HEK293 (cell line): ENCODE results near the gene MYCBPAP.

Source experiments
- GFI1B ChIP-seq: fragments of 450-650 bp; formaldehyde crosslinking; IDR thresholded peaks from 2 replicates; pipeline ENCODE4 v1.5.1; 2016; ENCODE audit warnings: missing biosample characterization, missing genetic modification characterization
- KLF9 ChIP-seq: fragments of 450-650 bp; formaldehyde crosslinking; IDR thresholded peaks from 2 replicates; pipeline ENCODE4 v1.5.1; 2016; ENCODE audit warnings: missing biosample characterization, missing genetic modification characterization, low read depth
- SP2 ChIP-seq: fragments of 450-650 bp; formaldehyde crosslinking; IDR thresholded peaks from 2 replicates; pipeline ENCODE4 v1.5.1; 2016; ENCODE audit warnings: missing biosample characterization, missing genetic modification characterization
- WT1 ChIP-seq: fragments of 450-650 bp; formaldehyde crosslinking; IDR thresholded peaks from 2 replicates; pipeline ENCODE4 v1.5.1; 2016; ENCODE audit warnings: missing biosample characterization, missing genetic modification characterization
- ZBTB48 ChIP-seq: fragments of 450-650 bp; formaldehyde crosslinking; IDR thresholded peaks from 2 replicates; pipeline ENCODE4 v1.5.1; 2016; ENCODE audit warnings: missing biosample characterization, missing genetic modification characterization
- ZBTB8A ChIP-seq: fragments of 450-650 bp; formaldehyde crosslinking; IDR thresholded peaks from 2 replicates; pipeline ENCODE4 v1.5.1; 2016; ENCODE audit warnings: missing biosample characterization, missing genetic modification characterization
- ZEB2 ChIP-seq: fragments of 450-650 bp; formaldehyde crosslinking; IDR thresholded peaks from 2 replicates; pipeline ENCODE4 v1.5.1; 2016; ENCODE audit warnings: missing biosample characterization, missing genetic modification characterization
- ZFP41 ChIP-seq: fragments of 450-650 bp; formaldehyde crosslinking; IDR thresholded peaks from 2 replicates; pipeline ENCODE4 v1.5.1; 2016; ENCODE audit warnings: missing biosample characterization, missing genetic modification characterization, borderline replicate concordance
- ZNF16 ChIP-seq: fragments of 450-650 bp; formaldehyde crosslinking; IDR thresholded peaks from 2 replicates; pipeline ENCODE4 v1.5.1; 2016; ENCODE audit warnings: low read depth, missing biosample characterization, missing genetic modification characterization
- ZNF174 ChIP-seq: fragments of 450-650 bp; formaldehyde crosslinking; IDR thresholded peaks from 2 replicates; pipeline ENCODE4 v1.5.0; 2017; ENCODE audit warnings: missing biosample characterization, mild to moderate bottlenecking, missing genetic modification characterization
- ZNF211 ChIP-seq: fragments of 450-650 bp; formaldehyde crosslinking; IDR thresholded peaks from 2 replicates; pipeline ENCODE4 v1.5.1; 2016; ENCODE audit warnings: low read depth, missing biosample characterization, missing genetic modification characterization
- ZNF24 ChIP-seq: fragments of 450-650 bp; formaldehyde crosslinking; IDR thresholded peaks from 2 replicates; pipeline ENCODE4 v1.5.1; 2016; ENCODE audit warnings: missing biosample characterization, missing genetic modification characterization
- ZNF274 ChIP-seq, 2 experiments: fragments of 200-500 bp in 1 of 2; fragments of 450-650 bp in 1 of 2; sonication (Bioruptor generic) in 1 of 2; formaldehyde crosslinking in 1 of 2; IDR thresholded peaks; 2 replicates each; pipeline versions ENCODE4 v1.5.1 to v1.6.1; 2014 to 2016; ENCODE audit warnings: borderline replicate concordance in 1 of 2, inconsistent platforms in 1 of 2, low read length in 1 of 2, missing biosample characterization in 1 of 2, missing genetic modification characterization in 1 of 2
- ZNF366 ChIP-seq: fragments of 450-650 bp; formaldehyde crosslinking; conservative IDR thresholded peaks from 2 replicates; pipeline ENCODE4 v1.5.1; 2016; ENCODE audit warnings: missing biosample characterization, missing genetic modification characterization
- ZNF423 ChIP-seq: fragments of 450-650 bp; formaldehyde crosslinking; IDR thresholded peaks from 2 replicates; pipeline ENCODE4 v1.5.1; 2016; ENCODE audit warnings: missing biosample characterization, missing genetic modification characterization
- ZNF521 ChIP-seq: fragments of 450-650 bp; formaldehyde crosslinking; IDR thresholded peaks from 2 replicates; pipeline ENCODE4 v1.5.1; 2017; ENCODE audit warnings: missing biosample characterization, mild to moderate bottlenecking, missing genetic modification characterization
- ZNF549 ChIP-seq: fragments of 450-650 bp; IDR thresholded peaks from 2 replicates; pipeline ENCODE4 v1.5.1; 2018; ENCODE audit warnings: missing biosample characterization, missing genetic modification characterization, mild to moderate bottlenecking, inconsistent platforms, moderate library complexity
- ZNF555 ChIP-seq: fragments of 450-650 bp; formaldehyde crosslinking; conservative IDR thresholded peaks from 2 replicates; pipeline ENCODE4 v1.5.1; 2017; ENCODE audit warnings: missing biosample characterization, mild to moderate bottlenecking, missing genetic modification characterization, inconsistent platforms
- ZNF596 ChIP-seq: fragments of 450-650 bp; IDR thresholded peaks from 2 replicates; pipeline ENCODE4 v1.5.0; 2018; ENCODE audit warnings: missing biosample characterization, mild to moderate bottlenecking, missing genetic modification characterization, moderate library complexity
- ZNF664 ChIP-seq: fragments of 450-650 bp; formaldehyde crosslinking; IDR thresholded peaks from 2 replicates; pipeline ENCODE4 v1.5.1; 2016; ENCODE audit warnings: missing biosample characterization, missing genetic modification characterization
- ZNF776 ChIP-seq: fragments of 450-650 bp; formaldehyde crosslinking; IDR thresholded peaks from 2 replicates; pipeline ENCODE4 v1.5.0; 2017; ENCODE audit warnings: missing biosample characterization, missing genetic modification characterization, borderline replicate concordance
- ZNF791 ChIP-seq: fragments of 450-650 bp; formaldehyde crosslinking; IDR thresholded peaks from 2 replicates; pipeline ENCODE4 v1.5.1; 2016; ENCODE audit warnings: missing biosample characterization, missing genetic modification characterization
- ZNF830 ChIP-seq: fragments of 450-650 bp; IDR thresholded peaks from 2 replicates; pipeline ENCODE4 v1.5.0; 2018; ENCODE audit warnings: missing biosample characterization, missing genetic modification characterization, low read depth, mild to moderate bottlenecking, moderate library complexity
- TF ChIP-seq, protein P1 (sequence below): fragments of 450-650 bp; formaldehyde crosslinking; IDR thresholded peaks from 2 replicates; pipeline ENCODE4 v1.5.1; 2016; ENCODE audit warnings: missing biosample characterization, missing genetic modification characterization
- TF ChIP-seq, protein P2 (sequence below): fragments of 450-650 bp; formaldehyde crosslinking; IDR thresholded peaks from 2 replicates; pipeline ENCODE4 v1.5.1; 2016; ENCODE audit warnings: missing biosample characterization, missing genetic modification characterization
- TF ChIP-seq, protein P3 (sequence below): fragments of 450-650 bp; formaldehyde crosslinking; IDR thresholded peaks from 2 replicates; pipeline ENCODE4 v1.5.1; 2016; ENCODE audit warnings: missing biosample characterization, missing genetic modification characterization
- TF ChIP-seq, protein P4 (sequence below): fragments of 450-650 bp; formaldehyde crosslinking; conservative IDR thresholded peaks from 2 replicates; pipeline ENCODE4 v1.5.1; 2016; ENCODE audit warnings: low read depth, missing biosample characterization, missing genetic modification characterization
- TF ChIP-seq, protein P5 (sequence below): fragments of 450-650 bp; formaldehyde crosslinking; IDR thresholded peaks from 2 replicates; pipeline ENCODE4 v1.5.1; 2016; ENCODE audit warnings: missing biosample characterization, missing genetic modification characterization

The MYCBPAP gene

DNA sequence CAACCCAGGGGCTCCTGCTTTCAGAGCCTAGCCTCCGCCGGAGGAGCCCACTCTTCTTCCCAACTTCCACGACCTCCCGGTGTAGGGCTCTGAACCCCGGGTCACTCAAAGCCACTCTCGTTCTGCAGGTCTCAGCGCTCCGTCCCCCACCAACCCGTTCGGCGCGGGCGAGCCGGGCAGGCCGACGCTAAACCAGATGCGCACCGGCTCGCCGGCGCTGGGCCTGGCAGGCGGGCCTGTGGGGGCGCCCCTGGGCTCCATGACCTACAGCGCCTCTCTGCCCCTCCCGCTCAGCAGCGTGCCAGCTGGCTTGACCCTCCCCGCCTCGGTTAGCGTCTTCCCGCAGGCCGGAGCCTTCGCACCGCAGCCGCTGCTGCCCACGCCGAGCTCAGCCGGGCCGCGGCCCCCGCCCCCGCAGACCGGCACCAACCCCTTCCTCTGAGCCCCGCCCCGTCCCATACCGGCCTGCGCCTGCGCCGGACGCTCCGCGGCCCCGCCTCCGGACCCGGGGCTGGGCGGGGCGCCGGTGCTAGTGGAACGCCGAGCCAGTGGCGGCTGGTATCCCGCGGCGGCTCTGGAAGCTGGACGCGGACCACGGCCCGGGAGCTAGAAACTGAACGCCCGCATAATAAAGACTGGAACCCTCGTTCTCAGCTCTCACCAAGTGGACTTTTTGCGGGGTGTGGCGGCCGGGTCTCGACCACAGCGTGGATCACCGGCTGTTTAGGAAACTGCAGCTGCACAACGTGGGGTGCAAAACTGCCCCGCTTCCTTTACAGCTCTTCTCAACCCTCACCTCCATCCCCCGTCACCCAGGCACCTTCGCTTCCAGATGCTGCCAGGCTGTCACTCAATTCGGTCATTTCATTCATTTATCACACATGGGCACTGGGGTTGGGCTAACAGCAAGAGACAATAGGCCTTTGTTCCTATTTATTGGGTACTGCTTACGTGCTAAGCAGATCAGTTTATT is 33.8 kb downstream of the MYCBPAP start (continued):
- no peak for TF ChIP-seq ZBTB48 (tag by site-specific recombination)
- TF ChIP-seq GFI1B (tag by site-specific recombination) = no peak
- TF ChIP-seq ZNF830 (tag by site-specific recombination) = no peak
- TF ChIP-seq ZNF776 (tag by site-specific recombination) = no peak
- peak; percentile 87 for TF ChIP-seq KLF9
- TF ChIP-seq ZNF596 = no peak
- peak; percentile 29; the same call in 1 of the 2 replicates for TF ChIP-seq ZEB2 (tag by site-specific recombination)
- TF ChIP-seq, protein P1, sequence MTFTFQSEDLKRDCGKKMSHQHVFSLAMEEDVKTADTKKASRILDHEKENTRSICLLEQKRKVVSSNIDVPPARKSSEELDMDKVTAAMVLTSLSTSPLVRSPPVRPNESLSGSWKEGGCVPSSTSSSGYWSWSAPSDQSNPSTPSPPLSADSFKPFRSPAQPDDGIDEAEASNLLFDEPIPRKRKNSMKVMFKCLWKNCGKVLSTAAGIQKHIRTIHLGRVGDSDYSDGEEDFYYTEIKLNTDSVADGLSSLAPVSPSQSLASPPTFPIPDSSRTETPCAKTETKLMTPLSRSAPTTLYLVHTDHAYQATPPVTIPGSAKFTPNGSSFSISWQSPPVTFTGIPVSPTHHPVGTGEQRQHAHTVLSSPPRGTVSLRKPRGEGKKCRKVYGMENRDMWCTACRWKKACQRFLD (tag by site-specific recombination) = no peak
- TF ChIP-seq SP2 (tag by site-specific recombination) = peak; percentile 45
- no peak for TF ChIP-seq ZNF423
- TF ChIP-seq, protein P2, sequence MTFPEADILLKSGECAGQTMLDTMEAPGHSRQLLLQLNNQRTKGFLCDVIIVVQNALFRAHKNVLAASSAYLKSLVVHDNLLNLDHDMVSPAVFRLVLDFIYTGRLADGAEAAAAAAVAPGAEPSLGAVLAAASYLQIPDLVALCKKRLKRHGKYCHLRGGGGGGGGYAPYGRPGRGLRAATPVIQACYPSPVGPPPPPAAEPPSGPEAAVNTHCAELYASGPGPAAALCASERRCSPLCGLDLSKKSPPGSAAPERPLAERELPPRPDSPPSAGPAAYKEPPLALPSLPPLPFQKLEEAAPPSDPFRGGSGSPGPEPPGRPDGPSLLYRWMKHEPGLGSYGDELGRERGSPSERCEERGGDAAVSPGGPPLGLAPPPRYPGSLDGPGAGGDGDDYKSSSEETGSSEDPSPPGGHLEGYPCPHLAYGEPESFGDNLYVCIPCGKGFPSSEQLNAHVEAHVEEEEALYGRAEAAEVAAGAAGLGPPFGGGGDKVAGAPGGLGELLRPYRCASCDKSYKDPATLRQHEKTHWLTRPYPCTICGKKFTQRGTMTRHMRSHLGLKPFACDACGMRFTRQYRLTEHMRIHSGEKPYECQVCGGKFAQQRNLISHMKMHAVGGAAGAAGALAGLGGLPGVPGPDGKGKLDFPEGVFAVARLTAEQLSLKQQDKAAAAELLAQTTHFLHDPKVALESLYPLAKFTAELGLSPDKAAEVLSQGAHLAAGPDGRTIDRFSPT (tag by site-specific recombination) = peak; percentile 85
- TF ChIP-seq ZNF549 = no peak
- TF ChIP-seq, protein P3, sequence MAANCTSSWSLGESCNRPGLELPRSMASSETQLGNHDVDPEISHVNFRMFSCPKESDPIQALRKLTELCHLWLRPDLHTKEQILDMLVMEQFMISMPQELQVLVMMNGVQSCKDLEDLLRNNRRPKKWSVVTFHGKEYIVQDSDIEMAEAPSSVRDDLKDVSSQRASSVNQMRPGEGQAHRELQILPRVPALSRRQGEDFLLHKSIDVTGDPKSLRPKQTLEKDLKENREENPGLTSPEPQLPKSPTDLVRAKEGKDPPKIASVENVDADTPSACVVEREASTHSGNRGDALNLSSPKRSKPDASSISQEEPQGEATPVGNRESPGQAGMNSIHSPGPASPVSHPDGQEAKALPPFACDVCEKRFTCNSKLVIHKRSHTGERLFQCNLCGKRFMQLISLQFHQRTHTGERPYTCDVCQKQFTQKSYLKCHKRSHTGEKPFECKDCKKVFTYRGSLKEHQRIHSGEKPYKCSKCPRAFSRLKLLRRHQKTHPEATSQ (tag by site-specific recombination) = no peak
- TF ChIP-seq ZNF174 (tag by site-specific recombination) = no peak
- TF ChIP-seq, protein P4, sequence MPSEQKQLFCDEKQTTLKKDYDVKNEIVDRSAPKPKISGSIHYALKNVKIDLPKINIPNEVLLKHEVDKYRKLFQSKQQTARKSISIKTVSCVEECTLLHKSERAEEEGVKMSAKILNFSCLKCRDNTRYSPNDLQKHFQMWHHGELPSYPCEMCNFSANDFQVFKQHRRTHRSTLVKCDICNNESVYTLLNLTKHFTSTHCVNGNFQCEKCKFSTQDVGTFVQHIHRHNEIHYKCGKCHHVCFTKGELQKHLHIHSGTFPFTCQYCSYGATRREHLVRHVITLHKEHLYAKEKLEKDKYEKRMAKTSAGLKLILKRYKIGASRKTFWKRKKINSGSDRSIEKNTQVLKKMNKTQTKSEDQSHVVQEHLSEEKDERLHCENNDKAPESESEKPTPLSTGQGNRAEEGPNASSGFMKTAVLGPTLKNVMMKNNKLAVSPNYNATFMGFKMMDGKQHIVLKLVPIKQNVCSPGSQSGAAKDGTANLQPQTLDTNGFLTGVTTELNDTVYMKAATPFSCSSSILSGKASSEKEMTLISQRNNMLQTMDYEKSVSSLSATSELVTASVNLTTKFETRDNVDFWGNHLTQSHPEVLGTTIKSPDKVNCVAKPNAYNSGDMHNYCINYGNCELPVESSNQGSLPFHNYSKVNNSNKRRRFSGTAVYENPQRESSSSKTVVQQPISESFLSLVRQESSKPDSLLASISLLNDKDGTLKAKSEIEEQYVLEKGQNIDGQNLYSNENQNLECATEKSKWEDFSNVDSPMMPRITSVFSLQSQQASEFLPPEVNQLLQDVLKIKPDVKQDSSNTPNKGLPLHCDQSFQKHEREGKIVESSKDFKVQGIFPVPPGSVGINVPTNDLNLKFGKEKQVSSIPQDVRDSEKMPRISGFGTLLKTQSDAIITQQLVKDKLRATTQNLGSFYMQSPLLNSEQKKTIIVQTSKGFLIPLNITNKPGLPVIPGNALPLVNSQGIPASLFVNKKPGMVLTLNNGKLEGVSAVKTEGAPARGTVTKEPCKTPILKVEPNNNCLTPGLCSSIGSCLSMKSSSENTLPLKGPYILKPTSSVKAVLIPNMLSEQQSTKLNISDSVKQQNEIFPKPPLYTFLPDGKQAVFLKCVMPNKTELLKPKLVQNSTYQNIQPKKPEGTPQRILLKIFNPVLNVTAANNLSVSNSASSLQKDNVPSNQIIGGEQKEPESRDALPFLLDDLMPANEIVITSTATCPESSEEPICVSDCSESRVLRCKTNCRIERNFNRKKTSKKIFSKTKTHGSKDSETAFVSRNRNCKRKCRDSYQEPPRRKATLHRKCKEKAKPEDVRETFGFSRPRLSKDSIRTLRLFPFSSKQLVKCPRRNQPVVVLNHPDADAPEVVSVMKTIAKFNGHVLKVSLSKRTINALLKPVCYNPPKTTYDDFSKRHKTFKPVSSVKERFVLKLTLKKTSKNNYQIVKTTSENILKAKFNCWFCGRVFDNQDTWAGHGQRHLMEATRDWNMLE (tag by site-specific recombination) = no peak
- TF ChIP-seq, protein P5, sequence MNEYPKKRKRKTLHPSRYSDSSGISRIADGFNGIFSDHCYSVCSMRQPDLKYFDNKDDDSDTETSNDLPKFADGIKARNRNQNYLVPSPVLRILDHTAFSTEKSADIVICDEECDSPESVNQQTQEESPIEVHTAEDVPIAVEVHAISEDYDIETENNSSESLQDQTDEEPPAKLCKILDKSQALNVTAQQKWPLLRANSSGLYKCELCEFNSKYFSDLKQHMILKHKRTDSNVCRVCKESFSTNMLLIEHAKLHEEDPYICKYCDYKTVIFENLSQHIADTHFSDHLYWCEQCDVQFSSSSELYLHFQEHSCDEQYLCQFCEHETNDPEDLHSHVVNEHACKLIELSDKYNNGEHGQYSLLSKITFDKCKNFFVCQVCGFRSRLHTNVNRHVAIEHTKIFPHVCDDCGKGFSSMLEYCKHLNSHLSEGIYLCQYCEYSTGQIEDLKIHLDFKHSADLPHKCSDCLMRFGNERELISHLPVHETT (tag by site-specific recombination) = no peak
- no peak for TF ChIP-seq ZNF274 (IDR thresholded peaks at IDR 0.05; ENCODE audit: low read length)
- no peak for TF ChIP-seq ZNF274 (tag by site-specific recombination; IDR thresholded peaks at IDR 0.05; ENCODE audit: borderline replicate concordance)
- no peak for TF ChIP-seq ZNF791 (tag by site-specific recombination)
- TF ChIP-seq ZNF24 (tag by site-specific recombination) = no peak
- no peak for TF ChIP-seq ZNF664 (tag by site-specific recombination)
- no peak for TF ChIP-seq ZNF211 (tag by site-specific recombination)
- peak; percentile 55 for TF ChIP-seq ZBTB8A (tag by site-specific recombination)
- TF ChIP-seq ZNF521 (tag by site-specific recombination) = no peak
- TF ChIP-seq WT1 (tag by site-specific recombination) = no peak
- TF ChIP-seq ZNF555 = no peak
- TF ChIP-seq ZNF366 = no peak
- TF ChIP-seq ZFP41 = no peak
- no peak for TF ChIP-seq ZNF16 (tag by site-specific recombination)
